Lower leg skin (tissue), 4 donors: ENCODE data around the gene PMM2. TPM values are rescaled to one million over a fixed set of nuclear protein-coding genes. Genes with fewer than 3 reads are reported as not detected.

Experiments
- DNase-seq, 2 donors: peaks; one replicate each; pipeline ENCODE4 v3.0.0-alpha.2; 2019; ENCODE audit warnings: low spot score in 2 of 2
- H3K4me3 ChIP-seq: fragments of 200-600 bp; sonication (generic); 2 replicates; pipeline ENCODE4 v1.5.1; 2017; ENCODE audit warnings: mild to moderate bottlenecking, low read depth; ENCODE audit not compliant: poor library complexity, severe bottlenecking
- CTCF ChIP-seq, 3 donors: fragments of 450-650 bp; IDR thresholded peaks; one replicate each; pipeline ENCODE4 v1.5.1; 2016; ENCODE audit warnings: antibody characterized with exemption in 3 of 3, mild to moderate bottlenecking in 3 of 3, moderate library complexity in 2 of 3
- POLR2A ChIP-seq, 2 donors: fragments of 450-650 bp; IDR thresholded peaks; one replicate each; pipeline ENCODE4 v1.6.1; 2016 to 2017; ENCODE audit warnings: antibody characterized with exemption in 2 of 2, mild to moderate bottlenecking in 1 of 2, moderate library complexity in 1 of 2
- WGBS, 2 donors: methylation state at CpG; one replicate each; pipeline ENCODE4 v1.1.5; 2018; 5-methylcytosine and 5-hydroxymethylcytosine counted together
- intact Hi-C: fragments of 100-400 bp; cut with DNase I; formaldehyde crosslinking; loops from one replicate; pipeline ENCODE4 v1.15.0; 2023; ENCODE audit warnings: low total_unique reads
- total RNA-seq, 4 donors: library from RNA; depleted of rRNA; stranded (reverse); fragments of >200 nt; gene quantifications; one replicate each; pipeline ENCODE4 v1.1.0, GENCODE V29; 2016

Gene PMM2
- total RNA-seq, 4 donors from 2014 or later: 20.5 to 41.8 (median 26.8) TPM

GRCh38 chr16:8758022-8758421 is 39.6 kb upstream of the PMM2 start:
- 91 to 92% methylated on average over 6 of the region's 6 CpGs for WGBS, 2 donors
- TF ChIP-seq CTCF (IDR thresholded peaks at IDR 0.05): no peak
- no peak for TF ChIP-seq POLR2A (IDR thresholded peaks at IDR 0.05)

GRCh38 chr16:8760021-8760420 is 37.6 kb upstream of the PMM2 start:
- WGBS, 2 donors: 79 to 86% methylated on average over 10 of the region's 10 CpGs
- intact Hi-C loops: no loop called here

More at GRCh38 chr16:8758022-8758421, 39.6 kb upstream of the PMM2 start:
- intact Hi-C loops: no loop called here
- DNase-seq: no peak
- H3K4me3 ChIP-seq: no peak overlapping the region

GRCh38 chr16:8761078-8761477 is 36.6 kb upstream of the PMM2 start:
- no peak for TF ChIP-seq CTCF (IDR thresholded peaks at IDR 0.05)
- no peak for TF ChIP-seq POLR2A (IDR thresholded peaks at IDR 0.05)
- no peak for DNase-seq
- H3K4me3 ChIP-seq: no peak overlapping the region
- WGBS, 2 donors: 87% methylated on average over 6 of the region's 6 CpGs
- intact Hi-C loops: no loop called here

More at GRCh38 chr16:8760021-8760420, 37.6 kb upstream of the PMM2 start:
- no peak for DNase-seq
- no peak overlapping the region for H3K4me3 ChIP-seq
- TF ChIP-seq POLR2A (IDR thresholded peaks at IDR 0.05) (no peak), CTCF (IDR thresholded peaks at IDR 0.05) (no peak)

GRCh38 chr16:8762254-8762653 is 35.4 kb upstream of the PMM2 start:
- no peak for DNase-seq
- no peak overlapping the region for H3K4me3 ChIP-seq
- TF ChIP-seq POLR2A (IDR thresholded peaks at IDR 0.05) (no peak), CTCF (IDR thresholded peaks at IDR 0.05) (no peak)
- 83 to 87% methylated on average over 4 of the region's 4 CpGs for WGBS, 2 donors
- intact Hi-C loops: no loop called here

- no peak for TF ChIP-seq POLR2A (IDR thresholded peaks at IDR 0.05)
- TF ChIP-seq CTCF (IDR thresholded peaks at IDR 0.05): no peak
- H3K4me3 ChIP-seq: no peak overlapping the region
- no peak for DNase-seq
- WGBS, 2 donors: 95 to 96% methylated on average over 3 of the region's 3 CpGs
- intact Hi-C loops: no loop called here
These were observed 34.6 kb upstream of the PMM2 start for GRCh38 chr16:8763083-8763482.

- DNase-seq: no peak
- WGBS, 2 donors: 68 to 76% methylated on average over 10 of the region's 10 CpGs
- intact Hi-C loops: no loop called here
- H3K4me3 ChIP-seq: no peak overlapping the region
- TF ChIP-seq POLR2A (IDR thresholded peaks at IDR 0.05): no peak
- no peak for TF ChIP-seq CTCF (IDR thresholded peaks at IDR 0.05)
These were observed 33.7 kb upstream of the PMM2 start for GRCh38 chr16:8763899-8764298.
